Measurements from ENCODE around the gene ZNF260. TPM values are rescaled to one million over a fixed set of nuclear protein-coding genes. Genes with fewer than 3 reads are reported as not detected.

ZNF260 gene
- total RNA-seq, 1 experiment from 2014 or later: 24.1 TPM

DNA sequence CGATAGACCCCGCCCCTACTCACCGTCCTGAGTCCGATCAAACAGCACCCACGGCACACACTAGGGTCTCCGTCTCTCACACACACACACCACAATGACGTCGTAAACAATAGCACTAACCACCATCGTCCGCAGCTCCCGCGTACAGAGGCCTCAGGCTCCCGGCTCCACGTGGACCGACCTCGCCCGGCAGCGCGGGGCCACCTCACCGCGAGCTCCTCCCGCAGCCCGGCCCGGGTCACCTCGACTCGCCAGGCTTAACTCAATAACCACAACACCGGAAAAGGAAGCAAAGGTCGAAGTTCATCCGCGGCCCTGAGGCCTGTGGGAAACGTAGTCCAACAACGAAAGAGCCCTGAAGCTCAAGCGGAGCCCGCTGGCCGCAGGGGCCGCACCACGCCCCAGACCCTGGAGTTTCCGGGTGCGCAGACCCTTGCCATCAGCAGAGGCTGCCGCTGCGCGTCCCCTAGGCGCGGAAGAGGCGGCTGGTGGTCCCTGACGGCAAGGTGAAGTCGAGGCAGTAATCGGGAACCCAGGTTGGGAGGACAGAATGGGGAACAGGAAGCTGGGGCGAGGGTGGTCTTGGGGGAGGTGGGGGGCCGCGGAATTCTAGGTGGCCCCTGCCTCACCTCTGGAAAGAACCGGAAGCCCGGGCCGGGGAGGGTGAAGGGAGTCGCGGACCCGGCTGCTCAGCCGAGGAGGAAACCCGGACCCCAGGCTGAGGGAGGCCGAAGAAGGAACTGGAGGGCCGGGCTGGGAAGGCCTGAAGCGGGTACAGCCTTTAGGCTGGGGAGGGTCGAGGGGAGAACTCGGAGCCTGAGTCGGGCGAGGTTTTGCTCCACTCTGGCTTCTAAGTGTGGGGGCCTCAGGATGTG is 45.2 kb upstream of the ZNF260 start, which contains the start of gene ZNF529 (continued):
- TF ChIP-seq GRHL2 (CRISPR knock-in tag; IDR thresholded peaks at IDR 0.05; ENCODE audit: insufficient replicate concordance, severe bottlenecking) (no peak), ETV6 (CRISPR knock-in tag; IDR thresholded peaks at IDR 0.05) (peak; percentile 91; the same call in 1 of the 2 replicates), NFE2L1 (CRISPR knock-in tag; IDR thresholded peaks at IDR 0.05) (no peak), ARID4B (CRISPR knock-in tag; IDR thresholded peaks at IDR 0.05; ENCODE audit: borderline replicate concordance) (peak; percentile 94)

DNA sequence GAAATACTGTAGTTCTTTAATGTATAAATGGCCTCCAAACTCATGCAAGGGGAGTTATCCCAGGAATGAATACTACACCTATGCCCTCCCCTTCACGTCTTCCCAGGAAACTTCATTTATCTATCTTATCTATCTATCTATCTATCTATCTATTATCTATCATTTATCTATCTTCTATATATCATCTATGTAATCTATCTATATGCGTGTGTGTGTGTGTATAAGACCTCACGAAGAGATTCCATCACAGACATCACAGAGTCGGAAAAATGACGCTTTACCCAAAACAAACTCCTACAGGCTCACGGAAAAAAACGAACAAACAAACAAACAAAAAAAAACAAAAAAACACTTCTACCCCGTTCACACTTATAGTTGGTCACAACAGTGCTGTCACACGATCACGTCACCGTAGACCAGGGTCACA is 44.5 kb upstream of the ZNF260 start:
- no peak for DNase-seq (ENCODE audit: low spot score)
- ATAC-seq: no peak
- Mint-ChIP-seq H3K4me1 (peaks cover 18% of the 10 kb centered on the region), H3K27ac (peak overlapping the region; percentile 98), H3K4me3 (peak overlapping the region; percentile 90), H3K9me3 (no peaks in the 10 kb centered on the region), H3K27me3 (ENCODE audit: low read depth) (no peaks in the 10 kb centered on the region), H3K36me3 (peaks cover 22% of the 10 kb centered on the region)
- ChIA-PET CTCF (interaction anchor here (0.8 to 0.9 kb wide), 2 partner anchors 13 to 79 kb away, joined by 3 read pairs; no protein-coding TSS in a partner anchor), POLR2A (interaction anchor here (0.7 to 2.0 kb wide), 6 partner anchors 20 to 122 kb away, joined by 3 to 14 read pairs (median 5); partner anchors contain the start of genes ZNF260, ZNF382, ZNF461 and ZNF566)
- no peak for TF ChIP-seq RELA (CRISPR knock-in tag; IDR thresholded peaks at IDR 0.05; ENCODE audit: borderline replicate concordance)
- TF ChIP-seq SOX15 (CRISPR knock-in tag; IDR thresholded peaks at IDR 0.05): no peak
- TF ChIP-seq HMGXB4 (CRISPR knock-in tag; IDR thresholded peaks at IDR 0.05): no peak
- TF ChIP-seq TCF7 (CRISPR knock-in tag; IDR thresholded peaks at IDR 0.05; ENCODE audit: low read depth): no peak
- TF ChIP-seq, protein P1, sequence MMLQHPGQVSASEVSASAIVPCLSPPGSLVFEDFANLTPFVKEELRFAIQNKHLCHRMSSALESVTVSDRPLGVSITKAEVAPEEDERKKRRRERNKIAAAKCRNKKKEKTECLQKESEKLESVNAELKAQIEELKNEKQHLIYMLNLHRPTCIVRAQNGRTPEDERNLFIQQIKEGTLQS (CRISPR knock-in tag; conservative IDR thresholded peaks at IDR 0.05): no peak
- TF ChIP-seq E2F4 (CRISPR knock-in tag; IDR thresholded peaks at IDR 0.05; ENCODE audit: borderline replicate concordance, low read depth): no peak
- TF ChIP-seq ZBTB43 (CRISPR knock-in tag; IDR thresholded peaks at IDR 0.05): no peak
- TF ChIP-seq ELF4 (CRISPR knock-in tag; IDR thresholded peaks at IDR 0.05; ENCODE audit: low read depth): no peak
- no peak for TF ChIP-seq KAT7 (CRISPR knock-in tag; IDR thresholded peaks at IDR 0.05; ENCODE audit: borderline replicate concordance)
- TF ChIP-seq FOXP4 (CRISPR knock-in tag; IDR thresholded peaks at IDR 0.05): no peak
- TF ChIP-seq, protein P2, sequence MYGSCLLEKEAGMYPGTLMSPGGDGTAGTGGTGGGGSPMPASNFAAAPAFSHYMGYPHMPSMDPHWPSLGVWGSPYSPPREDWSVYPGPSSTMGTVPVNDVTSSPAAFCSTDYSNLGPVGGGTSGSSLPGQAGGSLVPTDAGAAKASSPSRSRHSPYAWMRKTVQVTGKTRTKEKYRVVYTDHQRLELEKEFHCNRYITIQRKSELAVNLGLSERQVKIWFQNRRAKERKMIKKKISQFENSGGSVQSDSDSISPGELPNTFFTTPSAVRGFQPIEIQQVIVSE (CRISPR knock-in tag; IDR thresholded peaks at IDR 0.05; ENCODE audit: borderline replicate concordance): no peak
- TF ChIP-seq ARID4B (CRISPR knock-in tag; IDR thresholded peaks at IDR 0.05; ENCODE audit: borderline replicate concordance): no peak
